Heart right ventricle (tissue), 16 donors: ENCODE measurements around the gene FGF14. TPM values are rescaled to one million over a fixed set of nuclear protein-coding genes. Genes with fewer than 3 reads are reported as not detected.

Source experiments
- ATAC-seq, 8 donors: fragments of 200-7000 bp; cut with Tn5 transposase; one replicate each; pipeline ENCODE4 v1.9.1; 2020; ENCODE audit warnings: mild to moderate bottlenecking in 8 of 8, moderate library complexity in 8 of 8, moderate number of reproducible peaks in 1 of 8
- DNase-seq, 2 donors: peaks; one replicate each; pipeline ENCODE4 v3.0.0-alpha.2; 2020
- H3K27ac ChIP-seq, 10 donors: fragments of 200-600 bp; sonication (generic) in 2 of 10; one replicate each; pipeline versions ENCODE4 v1.5.0 to v1.8.0; 2020 to 2022; ENCODE audit warnings: mild to moderate bottlenecking in 3 of 10
- H3K27me3 ChIP-seq, 7 donors: fragments of 200-600 bp; one replicate each; pipeline ENCODE4 v1.8.0; 2021 to 2022; ENCODE audit warnings: mild to moderate bottlenecking in 2 of 7
- H3K36me3 ChIP-seq, 9 donors: fragments of 200-600 bp; sonication (generic) in 1 of 9; one replicate each; pipeline versions ENCODE4 v1.5.0 to v1.8.0; 2020 to 2022; ENCODE audit warnings: mild to moderate bottlenecking in 2 of 9
- H3K4me1 ChIP-seq, 9 donors: fragments of 200-600 bp; sonication (generic) in 1 of 9; one replicate each; pipeline versions ENCODE4 v1.5.0 to v1.8.0; 2020 to 2022; ENCODE audit warnings: mild to moderate bottlenecking in 4 of 9
- H3K4me3 ChIP-seq, 10 donors: fragments of 200-600 bp; sonication (generic) in 2 of 10; one replicate each; pipeline versions ENCODE4 v1.5.0 to v1.8.0; 2020 to 2022; ENCODE audit warnings: mild to moderate bottlenecking in 7 of 10, moderate library complexity in 2 of 10
- H3K9me3 ChIP-seq, 11 donors: fragments of 200-600 bp in 10 of 11; sonication (generic) in 2 of 11; one replicate each; pipeline versions ENCODE4 v1.5.0 to v1.8.0; 2013 to 2022; ENCODE audit warnings: mild to moderate bottlenecking in 2 of 11, control low read depth in 1 of 11, moderate library complexity in 1 of 11
- CTCF ChIP-seq, 9 donors: fragments of 200-600 bp; sonication (generic) in 2 of 9; IDR thresholded peaks; one replicate each; pipeline versions ENCODE4 v1.5.0 to v1.8.0; 2021 to 2022; ENCODE audit warnings: antibody characterized with exemption in 9 of 9, mild to moderate bottlenecking in 5 of 9, moderate library complexity in 1 of 9
- WGBS, 2 donors: extraction: QIAGEN DNeasy Blood & Tissue Kit; methylation state at CpG; one replicate each; pipeline ENCODE4 v1.1.7; 2013; ENCODE audit warnings: inconsistent platforms in 1 of 2; 5-methylcytosine and 5-hydroxymethylcytosine counted together
- intact Hi-C, 10 donors: fragments of 100-400 bp; cut with DNase I; formaldehyde crosslinking; loops; one replicate each; pipeline versions ENCODE4 v1.11.1 to v1.14.2; 2022
- polyA plus RNA-seq, 2 donors: library from polyadenylated mRNA; stranded (reverse); fragments of 200-250 nt; gene quantifications; one replicate each; pipeline ENCODE4 v1.2.3, GENCODE V29; 2013
- total RNA-seq, 10 donors: library from RNA; stranded (reverse); fragmentation: NEBNext Ultra II Directional in 3 of 10; extraction: Animal tissue kit (Norgen Biotek cat#: 25700) in 3 of 10; gene quantifications; one replicate each; pipeline versions ENCODE4 v1.2.1 to v1.2.4, GENCODE V29; 2021 to 2023
- donor health status: Arrhythmogenic right ventricular cardiomyopathy.
- donor health status: ischemic (EF 13 %, LVEDD 7.1; RV severe dilation, severe dysfunction).
- donor health status: healthy with polysubstance abuse.
- donor health status: DM: no; HTN: yes; CAD: no.
- donor health status: DM: no; HTN: no; CAD: no.
- donor health status: ischemic (EF 25% LVEDD 6.9; RV normal size, moderate dysfunction).
- donor health status: ischemic (EF 25% LVEDD 5.7; RV mildly dilated, moderate dysfunction).
- donor health status: healthy.
- donor health status: DM: yes; HTN: yes; CAD: no.
- donor health status: Ischemic cardiomyopathy.
- donor health status: ischemic (EF 35%, LVEDD 5.7; RV mildly dilated, moderate dysfunction).
- donor health status: nonischemic (EF 11% LVEDD 7.7; RV severe dilation, severe dysfunction).
- donor health status: DM: yes; HTN: yes; CAD: no.
- donor health status: PGD.
- donor health status: ischemic (EF 29% LVEDD 5.4; RV normal size, mild dysfunction).
- donor health status: nonischemic (EF 23%, LVEDD 6.1; RV moderate dilation, normal function).

Gene FGF14
- total and polyA plus RNA-seq, 12 donors: 0.20 to 7.8 (median 5.3) TPM

GRCh38 chr13:101751488-101751887, 650.4 kb downstream of the FGF14 start:
- TF ChIP-seq CTCF (IDR thresholded peaks at IDR 0.05): no peak
- no peak for ATAC-seq
- H3K4me1 ChIP-seq: peaks cover 0 to 4% (median 0%) of the 10 kb centered on the region in 9 donors
- H3K36me3 ChIP-seq: no peaks in the 10 kb centered on the region
- intact Hi-C loops: loop anchor here in 2 of 10 donors (10.0 kb wide), 1 partner anchor 607 kb away; no protein-coding TSS in a partner anchor
- no peak overlapping the region for H3K27ac ChIP-seq
- H3K27me3 ChIP-seq: no peaks in the 10 kb centered on the region
- no peaks in the 10 kb centered on the region for H3K9me3 ChIP-seq
- no peak for DNase-seq
- H3K4me3 ChIP-seq: no peak overlapping the region
- WGBS, 2 donors: 7 to 10% methylated on average over 3 of the region's 3 CpGs

- ATAC-seq: no peak
- Histone ChIP-seq H3K27me3 (no peaks in the 10 kb centered on the region), H3K4me3 (no peak overlapping the region), H3K9me3 (no peaks in the 10 kb centered on the region), H3K36me3 (no peaks in the 10 kb centered on the region), H3K27ac (no peak overlapping the region), H3K4me1 (peaks cover 0 to 4% (median 0%) of the 10 kb centered on the region in 9 donors)
- no peak for TF ChIP-seq CTCF (IDR thresholded peaks at IDR 0.05)
- no peak for DNase-seq
- intact Hi-C loops: no loop called here
- WGBS, 2 donors: 82 to 96% methylated on average over 1 of the region's 1 CpG
These were observed 652.3 kb downstream of the FGF14 start for GRCh38 chr13:101749584-101749983.

GRCh38 chr13:101747039-101747438, 654.8 kb downstream of the FGF14 start:
- no peaks in the 10 kb centered on the region for H3K9me3 ChIP-seq
- WGBS, 2 donors: 85 to 86% methylated on average over 1 of the region's 1 CpG
- peaks cover 0 to 4% (median 0%) of the 10 kb centered on the region in 9 donors for H3K4me1 ChIP-seq
- intact Hi-C loops: no loop called here
- no peaks in the 10 kb centered on the region for H3K27me3 ChIP-seq
- H3K4me3 ChIP-seq: no peak overlapping the region
- DNase-seq: no peak
- no peaks in the 10 kb centered on the region for H3K36me3 ChIP-seq
- no peak overlapping the region for H3K27ac ChIP-seq
- no peak for TF ChIP-seq CTCF (IDR thresholded peaks at IDR 0.05)
- ATAC-seq: no peak

GRCh38 chr13:101746513-101746912, 655.3 kb downstream of the FGF14 start:
- ATAC-seq (no peak), DNase-seq (no peak)
- Histone ChIP-seq H3K9me3 (no peaks in the 10 kb centered on the region), H3K4me1 (peaks cover 0 to 1% (median 0%) of the 10 kb centered on the region in 9 donors), H3K36me3 (no peaks in the 10 kb centered on the region), H3K4me3 (no peak overlapping the region), H3K27ac (no peak overlapping the region), H3K27me3 (no peaks in the 10 kb centered on the region)
- WGBS, 2 donors: 87 to 92% methylated on average over 2 of the region's 2 CpGs
- intact Hi-C loops: no loop called here
- no peak for TF ChIP-seq CTCF (IDR thresholded peaks at IDR 0.05)
